SU-DHL-6 (cell line): Measurements from ENCODE around the gene AIDA.

ENCODE experiments used
- H2AFZ ChIP-seq: fragments of 200-600 bp; sonication (generic); 2 replicates; pipeline ENCODE4 v1.6.1; 2014; ENCODE audit warnings: low read depth, mild to moderate bottlenecking, moderate library complexity, mixed read lengths, antibody characterized with exemption, low read length; ENCODE audit not compliant: severe bottlenecking
- H3F3A ChIP-seq: fragments of 200-600 bp; shearing (Covaris generic); 2 replicates; pipeline ENCODE4 v1.6.0; 2016; ENCODE audit warnings: antibody characterized with exemption, mild to moderate bottlenecking; ENCODE audit not compliant: insufficient read depth
- H3K27ac ChIP-seq: fragments of 200-600 bp; sonication (generic); 2 replicates; pipeline ENCODE4 v1.5.1; 2016; ENCODE audit warnings: low read depth, mild to moderate bottlenecking, low read length, moderate library complexity, mixed read lengths
- H3K27me3 ChIP-seq: fragments of 200-600 bp; sonication (generic), shearing (Covaris generic); 2 replicates; pipeline ENCODE4 v1.6.0; 2014; ENCODE audit warnings: mild to moderate bottlenecking, low read length
- H3K36me3 ChIP-seq: fragments of 200-600 bp; sonication (generic); 2 replicates; pipeline ENCODE4 v1.6.1; 2014; ENCODE audit warnings: mild to moderate bottlenecking, low read length, mixed read lengths
- H3K4me2 ChIP-seq: fragments of 300-600, 200-600 bp; shearing (Covaris generic), sonication (generic); 2 replicates; pipeline ENCODE4 v1.6.0; 2014; ENCODE audit warnings: low read length, low read depth, mild to moderate bottlenecking; ENCODE audit not compliant: poor library complexity, severe bottlenecking
- H3K4me3 ChIP-seq: fragments of 200-600 bp; sonication (generic); 2 replicates; pipeline ENCODE4 v1.5.1; 2014; ENCODE audit warnings: antibody characterized with exemption, low read length, mild to moderate bottlenecking, mixed read lengths; ENCODE audit not compliant: insufficient read depth, poor library complexity, severe bottlenecking
- H3K79me2 ChIP-seq: fragments of 200-600 bp; sonication (generic); 2 replicates; pipeline ENCODE4 v1.6.1; 2014; ENCODE audit warnings: mild to moderate bottlenecking, low read length, moderate library complexity; ENCODE audit not compliant: insufficient read depth
- H3K9ac ChIP-seq: fragments of 200-600 bp; sonication (generic); 2 replicates; pipeline ENCODE4 v1.7.0; 2014; ENCODE audit warnings: mild to moderate bottlenecking, low read length
- H3K9me2 ChIP-seq: fragments of 200-600 bp; sonication (generic); replicated peaks from 2 replicates; pipeline ENCODE4 v1.6.1; 2014; ENCODE audit warnings: low read length; ENCODE audit not compliant: insufficient read depth
- H3K9me3 ChIP-seq: fragments of 200-600 bp; sonication (generic); 2 replicates; pipeline ENCODE4 v1.6.1; 2014; ENCODE audit warnings: low read length, mixed read lengths; ENCODE audit not compliant: insufficient read depth
- H4K20me1 ChIP-seq: fragments of 200-600 bp; sonication (generic); 2 replicates; pipeline ENCODE4 v1.6.1; 2014; ENCODE audit warnings: low read depth, mild to moderate bottlenecking, antibody characterized with exemption, low read length, moderate library complexity, mixed read lengths
- EZH2phosphoT487 ChIP-seq: fragments of 200-600 bp; sonication (generic), shearing (Covaris generic); conservative IDR thresholded peaks from 2 replicates; pipeline ENCODE4 v1.6.1; 2018; ENCODE audit warnings: mild to moderate bottlenecking, antibody characterized with exemption, low read length, moderate library complexity, mixed read lengths
- TF ChIP-seq, protein P1 (sequence below): fragments of 200-600 bp; sonication (generic); IDR thresholded peaks from one replicate; pipeline ENCODE4 v1.5.1; 2017; ENCODE audit warnings: antibody characterized with exemption, mild to moderate bottlenecking, low read length, moderate library complexity; ENCODE audit not compliant: insufficient read depth, poor library complexity, severe bottlenecking

Gene AIDA

DNA sequence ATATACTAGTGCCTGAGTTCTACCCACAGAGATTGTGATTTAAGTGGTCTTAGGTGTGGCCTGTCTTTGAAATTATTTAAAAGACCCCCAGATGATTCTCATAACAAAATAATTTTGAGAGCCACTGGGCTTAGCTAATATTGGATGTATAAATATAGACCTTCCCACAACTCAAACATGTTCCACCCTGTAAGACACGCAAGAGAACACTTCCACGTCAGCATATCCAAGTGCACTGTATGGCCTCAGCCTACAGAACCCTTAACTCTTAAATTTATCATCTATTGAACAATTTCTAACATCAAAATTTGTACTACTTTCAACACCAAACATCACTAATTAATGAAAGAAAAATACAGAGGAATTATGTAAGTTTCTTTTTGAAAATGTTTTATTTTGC lies 27.2 kb upstream of the AIDA start:
- TF ChIP-seq, protein P1, sequence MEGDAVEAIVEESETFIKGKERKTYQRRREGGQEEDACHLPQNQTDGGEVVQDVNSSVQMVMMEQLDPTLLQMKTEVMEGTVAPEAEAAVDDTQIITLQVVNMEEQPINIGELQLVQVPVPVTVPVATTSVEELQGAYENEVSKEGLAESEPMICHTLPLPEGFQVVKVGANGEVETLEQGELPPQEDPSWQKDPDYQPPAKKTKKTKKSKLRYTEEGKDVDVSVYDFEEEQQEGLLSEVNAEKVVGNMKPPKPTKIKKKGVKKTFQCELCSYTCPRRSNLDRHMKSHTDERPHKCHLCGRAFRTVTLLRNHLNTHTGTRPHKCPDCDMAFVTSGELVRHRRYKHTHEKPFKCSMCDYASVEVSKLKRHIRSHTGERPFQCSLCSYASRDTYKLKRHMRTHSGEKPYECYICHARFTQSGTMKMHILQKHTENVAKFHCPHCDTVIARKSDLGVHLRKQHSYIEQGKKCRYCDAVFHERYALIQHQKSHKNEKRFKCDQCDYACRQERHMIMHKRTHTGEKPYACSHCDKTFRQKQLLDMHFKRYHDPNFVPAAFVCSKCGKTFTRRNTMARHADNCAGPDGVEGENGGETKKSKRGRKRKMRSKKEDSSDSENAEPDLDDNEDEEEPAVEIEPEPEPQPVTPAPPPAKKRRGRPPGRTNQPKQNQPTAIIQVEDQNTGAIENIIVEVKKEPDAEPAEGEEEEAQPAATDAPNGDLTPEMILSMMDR = no peak
- no peak for TF ChIP-seq EZH2phosphoT487
- Histone ChIP-seq H3K79me2 (no peaks in the 10 kb centered on the region), H3K9me2 (no peaks in the 10 kb centered on the region), H4K20me1 (0 out of 2 replicates have a peak, but pooled peaks cover 4% of the 10 kb centered on the region), H3K27me3 (no peaks in the 10 kb centered on the region), H2AFZ (no peak overlapping the region), H3K9me3 (no peaks in the 10 kb centered on the region), H3K9ac (no peak overlapping the region), H3F3A (no peaks in the 10 kb centered on the region), H3K36me3 (peaks cover 11% of the 10 kb centered on the region; the same call in 1 of the 2 replicates), H3K27ac (no peak overlapping the region), H3K4me3 (no peak overlapping the region), H3K4me2 (no peak overlapping the region)

DNA sequence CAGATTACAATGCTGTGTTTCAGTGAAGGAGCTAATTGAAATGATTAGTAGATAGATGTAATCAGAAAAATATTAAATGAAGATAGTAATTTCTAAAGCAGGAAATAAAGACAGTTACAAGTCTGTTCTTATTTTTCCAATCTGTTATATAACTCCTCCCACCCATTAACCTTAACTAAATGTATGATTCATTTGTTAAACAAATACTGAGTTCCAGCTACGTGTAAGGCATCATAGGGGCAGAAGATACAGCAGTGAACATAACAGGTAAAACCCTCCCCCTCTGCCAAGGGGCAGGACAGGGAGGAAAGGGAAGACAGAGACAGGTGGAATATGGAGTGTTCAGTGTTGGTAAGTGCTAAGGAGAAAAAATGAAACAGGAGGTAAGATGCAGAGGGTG lies 24.7 kb upstream of the AIDA start, which contains the start of gene FAM177B:
TSS of gene FAM177B (plus strand) at position 231 of the 400 bp plus-strand sequence. CDS start 9,344 bp downstream, outside the sequence.
- Histone ChIP-seq H3K4me3 (no peak within 1 kb of the TSS), H3K9ac (no peak within 1 kb of the TSS)

DNA sequence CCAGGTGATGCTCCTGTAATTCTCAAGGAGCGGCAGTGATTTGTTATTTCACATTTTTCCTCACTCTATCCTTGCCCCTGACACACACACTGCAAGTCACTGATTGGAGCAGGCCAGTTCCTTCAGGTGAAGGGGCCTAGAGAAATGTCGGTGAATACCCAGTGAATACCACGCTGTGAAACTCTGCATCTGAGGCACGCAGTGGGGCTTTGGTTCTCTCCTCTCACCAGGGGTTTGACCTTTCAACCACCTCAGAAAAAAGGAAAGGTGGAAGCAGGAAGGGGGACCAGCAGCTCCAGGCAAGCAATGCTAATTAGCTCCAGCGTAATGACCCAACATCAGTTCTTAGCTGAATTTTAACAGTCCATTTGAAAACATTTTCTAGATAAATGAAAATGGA lies 24.2 kb upstream of the AIDA start:
- Histone ChIP-seq H3K4me2 (no peak overlapping the region), H3K4me3 (no peak overlapping the region), H3K79me2 (no peaks in the 10 kb centered on the region), H4K20me1 (peaks cover 15% of the 10 kb centered on the region; the same call in 1 of the 2 replicates), H3K27ac (no peak overlapping the region), H3K36me3 (peaks cover 29% of the 10 kb centered on the region), H3K27me3 (no peaks in the 10 kb centered on the region), H3K9ac (no peak overlapping the region), H3K9me3 (no peaks in the 10 kb centered on the region), H3K9me2 (no peaks in the 10 kb centered on the region), H2AFZ (no peak overlapping the region), H3F3A (peaks cover 24% of the 10 kb centered on the region)
- TF ChIP-seq, protein P1 = no peak
- TF ChIP-seq EZH2phosphoT487 = no peak

More for the DNA sequence above, 24.7 kb upstream of the AIDA start, which contains the start of gene FAM177B:
- Histone ChIP-seq H3K27ac (no peak within 1 kb of the TSS), H3K9me2 (no peaks in the 10 kb centered on the region), H3K9me3 (no peaks in the 10 kb centered on the region), H4K20me1 (peaks cover 11% of the 10 kb centered on the region; the same call in 1 of the 2 replicates), H3F3A (peaks cover 19% of the 10 kb centered on the region), H3K36me3 (peaks cover 24% of the 10 kb centered on the region), H3K79me2 (no peaks in the 10 kb centered on the region), H3K27me3 (no peaks in the 10 kb centered on the region), H2AFZ (no peak within 1 kb of the TSS), H3K4me2 (no peak within 1 kb of the TSS)
- TF ChIP-seq EZH2phosphoT487 = no peak

DNA sequence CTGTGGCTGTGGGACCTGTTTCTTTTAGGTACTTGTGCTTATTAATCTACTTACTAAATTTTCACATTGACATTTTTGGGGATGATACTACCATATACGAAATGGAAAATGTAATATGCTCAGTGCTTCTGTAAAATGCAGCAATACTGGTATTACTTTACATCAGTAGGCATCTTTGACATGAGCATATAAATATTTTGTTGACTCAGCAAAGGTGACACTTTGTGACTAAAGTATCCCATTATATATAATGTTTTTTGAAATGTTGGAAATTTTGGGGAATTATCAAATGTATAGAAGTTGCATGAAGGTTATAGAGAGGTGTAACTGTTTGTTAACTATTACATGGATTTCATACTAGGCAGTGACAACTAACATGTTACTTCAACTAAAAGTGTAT lies 22.4 kb upstream of the AIDA start:
- Histone ChIP-seq H3K9ac (no peak overlapping the region), H3K36me3 (peaks cover 41% of the 10 kb centered on the region), H3K9me3 (no peaks in the 10 kb centered on the region), H3K27me3 (no peaks in the 10 kb centered on the region), H3K4me2 (no peak overlapping the region), H3K79me2 (no peaks in the 10 kb centered on the region), H3K27ac (no peak overlapping the region), H2AFZ (no peak overlapping the region), H4K20me1 (peaks cover 16% of the 10 kb centered on the region; the same call in 1 of the 2 replicates), H3F3A (peaks cover 30% of the 10 kb centered on the region), H3K9me2 (no peaks in the 10 kb centered on the region), H3K4me3 (no peak overlapping the region)
- TF ChIP-seq, protein P1 = no peak
- TF ChIP-seq EZH2phosphoT487 = no peak
